Cardiac fibroblast (primary cell): ENCODE measurements around the gene BAD.
A peak's percentile ranks its signal among the peaks of the same experiment; 100 is the strongest.

Experiments used
- DNase-seq, 2 donors: peaks; one replicate each; pipeline versions ENCODE4 v3.0.0 to v3.0.0-alpha.2; 2010; ENCODE audit warnings: low read depth in 2 of 2
- H3K4me3 ChIP-seq, 2 donors: replicated peaks in 1 of 2; 1 replicate in 1 of 2; 2 replicates in 1 of 2; pipeline ENCODE4 v1.5.1; 2011; ENCODE audit warnings: low read depth in 2 of 2, low read length in 2 of 2, mild to moderate bottlenecking in 2 of 2, moderate library complexity in 1 of 2
- CTCF ChIP-seq: IDR thresholded peaks from one replicate; pipeline ENCODE4 v1.5.1; 2011; ENCODE audit warnings: low read depth, mild to moderate bottlenecking, low read length, inconsistent platforms

BAD gene

GRCh38 chr11:64253481-64253880 is 31.0 kb downstream of the BAD start:
- H3K4me3 ChIP-seq, result no peak overlapping the region
- DNase-seq, result no peak
- TF ChIP-seq CTCF, result no peak

- no peak for TF ChIP-seq CTCF
- DNase-seq, result no peak
- H3K4me3 ChIP-seq, result peak overlapping the region; percentile 78 to 85
These were observed 31.4 kb downstream of the BAD start for GRCh38 chr11:64253043-64253442.

- peak overlapping the region; percentile 78 to 85 for H3K4me3 ChIP-seq
- DNase-seq, result peak; percentile 52 to 57
- TF ChIP-seq CTCF, result peak; percentile 46
These were observed 32.2 kb downstream of the BAD start for GRCh38 chr11:64252003-64252872.

- H3K4me3 ChIP-seq, result peak overlapping the region; percentile 78 to 85
- no peak for DNase-seq
- no peak for TF ChIP-seq CTCF
These were observed 32.8 kb downstream of the BAD start for GRCh38 chr11:64251753-64252002.

- H3K4me3 ChIP-seq, result peak within 1 kb of the TSS; percentile 78 to 85
- peak; percentile 38 to 61 for DNase-seq
- peak; percentile 39 for TF ChIP-seq CTCF
These were observed 33.3 kb downstream of the BAD start, which contains the start of gene PLCB3 for GRCh38 chr11:64251016-64251752. Gene PLCB3 (plus strand): TSS chr11:64251530. CDS start chr11:64251650, 120 bp downstream.

GRCh38 chr11:64250415-64251015 is 34.0 kb downstream of the BAD start:
- no peak for TF ChIP-seq CTCF
- H3K4me3 ChIP-seq, result peak overlapping the region; percentile 57 to 85
- no peak for DNase-seq
